ENCODE data around the gene MPL.
"Not testable (repeated sequence)": the region's sequence is repeated elsewhere in the genome, so short reads cannot be mapped to it uniquely, and the experiment has no call there.

Gene MPL

DNA sequence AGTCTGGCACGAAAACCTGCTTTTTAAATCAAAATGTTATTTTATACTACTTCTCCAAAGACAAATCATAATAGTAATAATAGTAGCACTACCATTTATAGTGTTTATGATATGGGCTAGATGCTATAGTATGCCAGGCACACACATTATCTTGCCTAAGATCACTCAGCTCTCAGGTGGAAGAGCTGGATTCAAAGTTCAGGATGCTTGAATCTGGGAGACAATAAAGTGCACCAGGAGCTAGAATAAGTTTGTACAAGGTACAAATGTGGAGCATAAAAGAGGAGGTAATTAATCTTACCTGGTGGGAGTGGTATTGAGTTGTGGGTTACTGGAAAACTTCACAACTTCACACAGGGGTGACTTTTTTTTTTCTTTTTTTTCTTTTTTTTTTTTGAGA is 40.2 kb downstream of the MPL start:
- DNase-seq (ENCODE audit: low read depth) = no peak

DNA sequence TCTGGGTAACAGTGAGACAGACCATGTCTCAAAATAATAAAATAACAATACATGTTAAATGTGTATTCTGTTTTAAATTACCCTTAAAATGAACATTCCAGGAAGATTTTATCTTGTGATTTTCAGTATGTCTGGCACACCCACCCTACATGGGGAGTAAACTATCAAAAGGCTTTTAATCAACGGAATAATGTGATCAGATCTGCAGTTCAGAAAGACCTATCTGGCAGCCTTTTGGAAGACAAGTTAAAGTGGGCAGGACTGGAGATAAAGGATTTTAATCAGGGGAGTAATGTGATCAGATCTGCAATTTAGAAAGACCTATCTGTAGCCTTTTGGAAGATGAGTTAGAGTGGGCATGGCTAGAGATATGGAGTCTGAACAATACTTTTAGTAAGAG is 41.9 kb downstream of the MPL start:
- DNase-seq (ENCODE audit: low read depth) = no peak

DNA sequence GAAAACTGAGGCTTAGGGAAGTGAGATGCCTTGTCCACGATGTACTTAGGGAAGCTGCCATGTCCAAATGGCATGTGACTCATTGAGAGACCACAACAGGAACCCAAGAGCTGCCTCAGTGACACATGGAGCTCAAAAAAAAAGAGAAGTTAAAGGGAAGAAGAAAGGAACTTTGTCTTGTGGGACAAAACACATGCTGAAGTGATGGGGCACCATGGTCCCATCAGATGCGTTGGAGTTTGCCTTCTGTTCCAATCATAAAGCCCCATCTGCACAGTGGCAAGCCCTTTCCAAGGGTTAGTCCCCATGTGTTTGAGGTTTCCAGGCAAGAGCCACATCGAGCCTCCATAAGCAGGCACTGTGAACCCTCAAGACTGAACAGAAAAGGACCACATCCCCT is 44.0 kb downstream of the MPL start:
- DNase-seq (ENCODE audit: low read depth) = no peak

DNA sequence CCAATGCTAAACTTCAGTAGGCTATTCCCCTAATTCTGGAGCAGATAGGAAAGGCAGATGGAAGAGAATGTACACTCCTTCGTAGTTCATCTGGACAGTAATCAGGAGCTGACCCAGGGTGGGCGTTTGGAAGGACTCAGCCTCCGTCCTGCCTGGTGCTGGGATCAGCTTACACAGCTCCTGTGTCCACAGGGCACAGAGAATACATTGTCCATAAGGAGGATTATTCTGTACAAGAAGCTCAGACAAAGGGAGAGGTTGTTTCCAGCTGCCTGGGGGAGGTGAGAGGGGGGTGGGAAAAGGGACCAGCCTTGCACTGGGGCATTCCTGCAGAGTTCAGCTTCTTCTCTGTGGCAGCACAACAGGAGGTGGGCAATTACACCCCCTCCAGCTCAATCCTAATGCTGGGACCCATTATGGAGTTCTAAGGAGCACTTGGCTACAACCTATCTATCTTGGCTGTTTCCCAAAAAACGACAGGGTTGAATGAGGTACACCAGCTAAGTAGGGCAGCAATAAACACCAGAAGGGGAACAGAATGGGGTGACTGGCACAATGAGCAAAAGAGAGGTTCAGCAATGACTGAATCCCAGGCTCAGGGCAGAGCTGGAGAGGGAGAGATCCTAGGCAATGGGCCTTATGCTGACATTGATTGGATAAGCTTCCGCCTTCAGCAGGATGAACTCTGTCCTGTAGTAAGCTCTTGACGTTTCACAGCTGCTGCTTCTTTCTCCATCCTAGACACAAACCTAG is 44.6 kb downstream of the MPL start:
- no peak for DNase-seq (ENCODE audit: low read depth)

DNA sequence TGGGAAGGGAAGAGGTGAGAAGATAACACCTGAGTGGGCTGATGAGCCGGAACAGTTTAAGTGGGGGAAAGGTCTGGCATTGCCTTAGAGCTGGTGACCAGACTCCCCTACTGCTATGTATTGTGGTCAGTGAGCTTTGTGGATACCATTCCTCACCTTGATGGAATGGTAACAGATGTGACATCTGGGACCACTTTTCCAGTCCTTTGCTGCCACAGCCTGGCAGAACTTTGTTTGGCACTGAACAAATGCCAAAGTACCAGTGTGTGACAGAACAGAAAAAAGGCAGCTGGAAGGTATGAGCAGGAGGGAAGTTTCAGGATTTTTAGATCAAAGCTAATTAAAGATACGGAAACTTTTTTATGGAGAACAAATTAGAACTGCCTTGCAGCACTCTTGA is 45.8 kb downstream of the MPL start:
- DNase-seq (ENCODE audit: low read depth) = no peak

DNA sequence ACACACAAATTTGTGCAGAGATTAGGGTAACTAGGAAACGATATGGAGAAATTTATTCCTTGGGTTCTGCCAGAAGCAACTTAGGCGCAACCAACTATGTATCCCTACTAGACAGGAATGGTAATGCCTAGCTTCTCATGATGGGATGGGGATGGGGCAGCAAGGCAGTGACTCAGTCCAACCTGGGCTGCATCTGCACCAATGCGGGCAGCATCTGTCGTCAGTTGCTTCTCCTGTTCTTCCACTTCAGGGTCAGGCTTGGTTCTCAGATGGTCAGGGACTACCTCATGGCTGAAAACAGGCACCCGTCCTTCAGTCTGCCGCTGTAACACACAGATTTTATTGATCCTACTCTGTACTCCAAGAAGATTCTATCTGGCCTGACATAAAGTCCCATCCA is 49.1 kb downstream of the MPL start:
- DNase-seq (ENCODE audit: low read depth) = no peak

DNA sequence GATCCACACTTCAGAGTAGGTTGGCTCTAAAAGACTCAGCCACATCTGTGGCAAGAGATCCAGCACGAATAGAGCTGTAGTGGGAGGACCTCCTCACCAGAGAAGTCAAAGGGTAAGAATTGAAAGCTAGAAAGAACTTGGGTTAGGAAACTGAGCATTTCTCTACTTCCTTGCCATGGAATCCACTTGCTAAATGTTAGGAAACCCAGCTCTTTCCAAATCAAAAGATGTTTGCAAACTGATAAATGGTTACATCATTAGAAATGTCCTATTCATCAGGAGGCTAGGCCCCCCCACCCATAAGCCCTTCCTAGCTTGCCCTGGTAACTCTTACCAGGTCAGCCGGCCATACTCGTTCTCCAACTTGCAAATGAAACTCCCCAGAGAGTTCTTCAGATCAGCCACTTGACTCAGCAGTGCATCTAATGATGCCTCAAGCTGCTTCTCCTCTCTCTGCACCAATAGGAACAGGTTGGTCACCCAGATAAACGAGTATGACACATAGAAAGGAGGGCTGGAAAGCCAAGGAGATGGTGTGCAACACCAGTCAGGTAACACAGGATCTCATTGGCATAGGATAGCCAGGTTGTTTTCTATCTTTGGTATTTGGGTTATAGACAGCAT is 50.5 kb downstream of the MPL start:
- DNase-seq (ENCODE audit: low read depth) = no peak

DNA sequence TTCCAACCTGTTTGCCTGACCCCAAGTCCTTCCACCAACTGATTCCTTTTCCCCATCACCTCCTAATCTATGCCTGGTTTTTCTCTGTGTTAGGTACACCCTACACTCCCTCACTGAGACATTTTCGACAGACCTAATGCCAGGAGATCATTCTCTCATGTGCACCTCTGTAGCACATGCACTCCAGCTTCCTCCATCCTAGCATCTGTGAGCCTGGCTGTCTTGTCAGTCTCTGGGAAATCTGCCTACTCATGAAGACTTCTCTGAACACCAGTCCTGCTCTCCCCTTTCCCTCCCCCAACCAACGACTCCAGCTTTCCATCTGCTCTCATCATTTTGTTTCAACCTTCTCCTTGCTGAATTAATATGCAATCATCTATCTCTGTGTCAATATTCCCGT is 51.0 kb downstream of the MPL start:
- no peak for DNase-seq (ENCODE audit: low read depth)

DNA sequence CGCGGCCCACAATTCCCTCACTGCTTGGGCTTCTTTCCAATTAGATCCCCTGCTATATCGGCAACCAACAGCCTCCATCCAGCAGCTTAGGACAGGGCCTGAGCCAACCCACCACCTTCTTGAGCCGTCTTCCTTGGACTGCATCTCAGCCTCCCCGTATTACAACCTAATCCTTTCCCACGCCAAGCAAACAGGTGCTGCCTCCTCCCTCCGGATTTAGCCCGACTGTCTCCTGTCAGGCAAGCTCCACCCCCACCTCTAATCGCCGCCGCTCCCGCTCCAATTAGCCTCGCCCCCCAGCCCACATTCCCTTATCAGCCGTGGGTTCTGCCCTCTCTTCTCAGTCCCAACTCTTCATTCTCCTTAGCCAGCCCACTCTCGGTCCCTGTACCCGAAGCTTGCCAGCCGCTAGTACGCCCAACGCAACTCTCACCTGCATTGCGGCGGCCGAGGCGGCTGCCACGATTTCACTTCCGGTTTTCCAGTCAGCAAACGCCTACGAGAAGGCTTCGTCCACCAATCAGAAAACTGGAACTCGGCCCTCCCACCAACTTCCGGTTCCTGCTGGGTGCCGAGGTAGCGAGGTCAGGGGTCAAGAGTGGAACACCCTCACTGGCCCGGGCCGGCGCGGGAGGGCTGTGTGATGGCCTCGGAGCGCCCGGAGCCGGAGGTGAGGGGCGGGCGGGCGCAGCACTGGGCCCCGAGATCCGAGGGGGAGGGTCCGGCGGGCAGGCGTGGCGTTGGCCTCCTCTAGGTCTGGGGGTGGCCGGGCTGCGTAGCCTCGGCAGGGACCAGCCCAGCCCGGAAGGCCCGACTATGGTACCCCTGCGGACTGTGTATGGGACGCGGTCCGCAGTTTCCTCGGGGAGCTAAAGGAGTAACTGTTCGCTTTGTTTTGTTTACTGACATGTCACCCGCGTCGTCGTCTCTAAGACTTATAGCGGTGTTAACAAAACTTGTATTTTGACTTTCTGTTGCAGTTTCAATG is 52.0 kb downstream of the MPL start, which contains the start of the genes MED8 and SZT2:
MED8 (minus strand) TSS at position 475 of the 988 bp plus-strand sequence; CDS start at position 439, 36 bp downstream.
SZT2 (plus strand) TSS at position 574 of the 988 bp plus-strand sequence; CDS start at position 644, 70 bp downstream.
- peak; percentile 87 for DNase-seq (ENCODE audit: low read depth)

DNA sequence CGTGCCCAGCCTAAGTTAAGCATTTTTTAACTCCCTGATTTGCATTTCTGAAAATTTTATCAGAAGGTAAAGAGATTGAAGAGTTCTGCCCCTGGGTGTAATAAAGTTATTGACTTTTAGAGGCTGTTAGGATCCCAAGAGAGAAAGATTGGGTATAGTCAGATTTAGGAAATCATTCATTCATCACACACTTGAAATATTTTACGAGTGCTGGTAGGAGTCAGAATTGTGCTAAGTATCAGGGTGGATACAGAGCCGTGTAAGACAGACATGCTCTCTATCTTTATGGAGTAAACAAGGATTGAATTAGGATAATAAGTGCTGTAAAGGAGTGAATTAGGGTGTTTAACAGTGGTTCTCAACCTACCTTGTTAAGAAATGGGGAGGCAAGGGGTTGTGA is 55.1 kb downstream of the MPL start:
- DNase-seq (ENCODE audit: low read depth) = no peak

DNA sequence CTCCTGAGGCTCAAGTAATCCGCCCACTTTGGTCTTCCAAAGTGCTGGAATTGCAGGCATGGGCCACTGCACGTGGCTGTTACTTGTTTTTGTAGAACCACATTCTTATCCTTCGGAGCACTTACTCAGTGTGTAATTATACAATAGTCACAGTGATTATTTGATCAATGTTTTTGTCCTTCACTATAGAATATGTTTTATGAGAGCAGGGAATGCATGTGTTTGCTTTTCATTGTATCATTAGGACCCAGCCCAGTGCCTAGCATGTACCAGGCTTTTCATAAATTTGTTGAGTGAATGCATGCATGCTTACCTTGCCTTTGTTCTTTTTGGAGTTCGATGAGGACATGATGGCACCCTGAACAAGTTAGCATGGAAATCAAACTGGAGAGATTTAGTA is 57.9 kb downstream of the MPL start:
- DNase-seq (ENCODE audit: low read depth) = no peak

DNA sequence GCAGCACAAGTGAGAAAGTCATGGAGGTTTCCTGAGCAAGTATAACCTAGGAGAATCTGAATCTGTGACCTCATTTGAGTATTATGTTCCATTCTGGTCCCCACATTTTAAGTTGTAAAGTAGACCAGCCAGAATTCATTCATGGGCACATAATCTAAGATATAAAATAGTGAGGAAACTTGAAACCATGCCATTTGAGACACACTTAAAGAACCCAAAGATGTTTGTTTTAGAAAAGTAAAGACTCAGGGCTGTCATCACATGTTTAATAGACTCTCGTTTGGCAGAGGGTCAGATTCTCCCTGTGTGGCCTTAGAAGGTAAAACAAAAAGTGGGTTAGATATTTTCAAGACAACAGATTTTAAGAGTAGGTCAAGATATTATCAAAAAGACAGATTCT is 58.4 kb downstream of the MPL start:
- DNase-seq (ENCODE audit: low read depth) = no peak

DNA sequence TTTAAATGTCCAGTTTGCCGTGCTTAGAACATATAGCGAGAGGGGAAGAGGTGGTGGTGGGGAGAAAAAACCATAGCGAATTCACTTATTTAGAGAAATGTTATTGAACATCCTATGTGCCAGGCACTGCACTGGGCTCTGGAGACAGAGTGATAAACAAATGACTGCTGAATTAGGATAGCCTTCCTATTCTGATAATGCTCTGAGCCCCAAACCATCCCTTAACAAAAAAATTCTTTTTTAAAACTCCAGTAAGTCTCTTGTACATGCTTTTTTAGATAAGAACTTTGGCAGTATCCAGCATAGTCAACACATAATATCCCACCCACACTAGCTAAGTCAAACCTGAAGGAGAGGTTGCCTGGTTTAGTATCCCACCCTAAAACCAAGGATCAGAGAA is 60.6 kb downstream of the MPL start:
- DNase-seq (ENCODE audit: low read depth) = no peak

DNA sequence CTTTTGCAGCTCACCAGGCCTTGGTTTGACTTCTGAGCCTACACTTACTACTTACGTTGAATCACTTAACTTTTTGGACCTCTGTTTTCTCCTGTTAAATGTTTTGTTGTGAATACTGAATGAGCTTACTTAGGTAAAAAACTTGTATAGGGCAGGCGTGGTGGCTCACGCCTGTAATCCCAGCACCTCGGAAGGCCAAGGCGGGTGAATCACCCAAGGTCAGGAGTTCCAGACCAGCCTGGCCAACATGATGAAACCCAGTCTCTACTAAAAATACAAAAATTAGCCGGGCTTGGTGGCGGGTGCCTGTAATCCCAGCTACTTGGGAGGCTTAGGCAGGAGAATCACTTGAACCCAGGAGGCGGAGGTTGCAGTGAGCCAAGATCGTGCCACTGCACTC is 62.8 kb downstream of the MPL start:
- DNase-seq (ENCODE audit: low read depth) = not testable (repeated sequence)

DNA sequence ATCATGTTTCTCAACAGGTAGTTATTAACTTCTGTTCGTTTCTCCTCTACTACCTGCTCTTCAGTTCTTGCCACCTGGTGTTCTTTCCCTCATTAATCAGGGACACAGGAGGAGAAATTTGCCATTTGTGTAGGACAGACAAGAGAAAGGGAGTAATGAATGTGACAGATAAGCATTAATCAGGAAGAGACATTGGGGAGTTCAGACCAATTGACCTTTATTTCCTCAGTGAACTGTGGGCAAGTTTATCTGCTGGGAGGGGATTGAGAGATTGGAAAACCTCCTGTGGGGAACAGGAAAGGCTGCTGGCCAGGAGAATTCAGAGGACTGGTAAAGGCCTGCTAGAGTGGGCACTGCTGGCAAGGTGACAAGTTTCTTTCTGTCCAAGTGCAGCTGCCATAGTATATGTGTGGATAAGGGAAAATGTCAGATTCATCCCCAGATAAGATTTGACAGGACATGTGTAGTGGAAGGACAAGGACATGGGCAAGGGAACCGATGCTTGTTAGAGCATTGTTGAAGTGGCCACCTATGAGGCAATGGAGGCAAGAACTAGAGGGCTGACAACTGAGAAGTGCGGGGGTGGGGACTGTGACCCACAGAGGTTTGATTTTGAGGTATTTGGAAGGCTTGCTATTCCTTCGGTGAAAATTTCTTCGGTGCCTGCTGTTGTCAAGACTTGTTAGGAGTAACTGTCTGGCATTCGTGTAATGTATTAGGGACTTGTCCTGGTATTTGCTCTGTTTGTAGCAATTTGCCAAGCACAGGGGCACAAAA is 64.7 kb downstream of the MPL start:
- no peak for DNase-seq (ENCODE audit: low read depth)
